WTC11 (cell line): ENCODE results near the gene RARS2.

Experiments used
- ATF1 ChIP-seq: sonication (generic); formaldehyde crosslinking; IDR thresholded peaks from 2 replicates; pipeline ENCODE4 v1.8.1; 2023; ENCODE audit warnings: mild to moderate bottlenecking, moderate library complexity, missing genetic modification reagents
- E2F1 ChIP-seq: sonication (generic); formaldehyde crosslinking; IDR thresholded peaks from 2 replicates; pipeline ENCODE4 v1.8.0; 2022; ENCODE audit warnings: mild to moderate bottlenecking, missing genetic modification reagents
- GABPB1 ChIP-seq: sonication (generic); formaldehyde crosslinking; IDR thresholded peaks from 2 replicates; pipeline ENCODE4 v1.8.1; 2023; ENCODE audit warnings: mild to moderate bottlenecking, missing genetic modification reagents
- MAX ChIP-seq: sonication (generic); formaldehyde crosslinking; IDR thresholded peaks from 2 replicates; pipeline ENCODE4 v1.8.0; 2022; ENCODE audit warnings: mild to moderate bottlenecking, missing genetic modification reagents
- MLX ChIP-seq: sonication (generic); formaldehyde crosslinking; IDR thresholded peaks from 2 replicates; pipeline ENCODE4 v1.8.1; 2023; ENCODE audit warnings: mild to moderate bottlenecking, missing genetic modification reagents, moderate library complexity
- NR2C2 ChIP-seq: sonication (generic); formaldehyde crosslinking; IDR thresholded peaks from 2 replicates; pipeline ENCODE4 v1.8.0; 2022; ENCODE audit warnings: mild to moderate bottlenecking, missing genetic modification reagents
- SP1 ChIP-seq: sonication (generic); formaldehyde crosslinking; conservative IDR thresholded peaks from 2 replicates; pipeline ENCODE4 v1.8.1; 2022; ENCODE audit warnings: missing genetic modification reagents
- USF2 ChIP-seq: sonication (generic); formaldehyde crosslinking; IDR thresholded peaks from 2 replicates; pipeline ENCODE4 v1.8.1; 2023; ENCODE audit warnings: mild to moderate bottlenecking, missing genetic modification reagents, moderate library complexity
- TF ChIP-seq, protein P1 (sequence below): sonication (generic); formaldehyde crosslinking; IDR thresholded peaks from 2 replicates; pipeline ENCODE4 v1.8.1; 2022; ENCODE audit warnings: low read depth, mild to moderate bottlenecking, moderate library complexity, missing genetic modification reagents, borderline replicate concordance
- TF ChIP-seq, protein P2 (sequence below): fragments of 200-600 bp; IDR thresholded peaks from 2 replicates; pipeline ENCODE4 v1.8.0; 2022; ENCODE audit warnings: antibody characterized with exemption
- TF ChIP-seq, protein P3 (sequence below): sonication (generic); formaldehyde crosslinking; IDR thresholded peaks from 2 replicates; pipeline ENCODE4 v1.8.1; 2023; ENCODE audit warnings: mild to moderate bottlenecking, moderate library complexity, missing genetic modification reagents

DNA sequence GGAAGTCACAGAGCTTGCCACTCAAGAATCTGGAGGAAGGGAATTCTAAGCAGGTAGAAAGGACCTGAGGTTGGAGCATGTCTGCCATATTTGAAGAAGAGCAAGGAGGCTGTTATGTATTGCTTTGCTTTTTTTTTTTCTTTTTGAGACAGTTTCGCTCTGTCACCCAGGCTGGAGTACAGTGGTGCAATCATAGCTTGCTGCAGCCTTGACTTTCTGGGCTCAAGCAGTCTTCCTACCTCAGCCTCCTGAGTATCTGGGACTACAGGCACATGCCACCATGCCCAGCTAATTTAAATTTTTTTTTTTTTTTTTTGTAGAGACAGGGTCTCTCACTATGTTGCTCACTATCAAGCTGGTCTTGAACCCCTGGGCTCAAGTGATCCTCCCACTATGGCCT, 41.0 kb upstream of the RARS2 start:
- TF ChIP-seq, protein P1, sequence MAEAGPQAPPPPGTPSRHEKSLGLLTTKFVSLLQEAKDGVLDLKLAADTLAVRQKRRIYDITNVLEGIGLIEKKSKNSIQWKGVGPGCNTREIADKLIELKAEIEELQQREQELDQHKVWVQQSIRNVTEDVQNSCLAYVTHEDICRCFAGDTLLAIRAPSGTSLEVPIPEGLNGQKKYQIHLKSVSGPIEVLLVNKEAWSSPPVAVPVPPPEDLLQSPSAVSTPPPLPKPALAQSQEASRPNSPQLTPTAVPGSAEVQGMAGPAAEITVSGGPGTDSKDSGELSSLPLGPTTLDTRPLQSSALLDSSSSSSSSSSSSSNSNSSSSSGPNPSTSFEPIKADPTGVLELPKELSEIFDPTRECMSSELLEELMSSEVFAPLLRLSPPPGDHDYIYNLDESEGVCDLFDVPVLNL (CRISPR knock-in tag): no peak
- TF ChIP-seq, protein P2, sequence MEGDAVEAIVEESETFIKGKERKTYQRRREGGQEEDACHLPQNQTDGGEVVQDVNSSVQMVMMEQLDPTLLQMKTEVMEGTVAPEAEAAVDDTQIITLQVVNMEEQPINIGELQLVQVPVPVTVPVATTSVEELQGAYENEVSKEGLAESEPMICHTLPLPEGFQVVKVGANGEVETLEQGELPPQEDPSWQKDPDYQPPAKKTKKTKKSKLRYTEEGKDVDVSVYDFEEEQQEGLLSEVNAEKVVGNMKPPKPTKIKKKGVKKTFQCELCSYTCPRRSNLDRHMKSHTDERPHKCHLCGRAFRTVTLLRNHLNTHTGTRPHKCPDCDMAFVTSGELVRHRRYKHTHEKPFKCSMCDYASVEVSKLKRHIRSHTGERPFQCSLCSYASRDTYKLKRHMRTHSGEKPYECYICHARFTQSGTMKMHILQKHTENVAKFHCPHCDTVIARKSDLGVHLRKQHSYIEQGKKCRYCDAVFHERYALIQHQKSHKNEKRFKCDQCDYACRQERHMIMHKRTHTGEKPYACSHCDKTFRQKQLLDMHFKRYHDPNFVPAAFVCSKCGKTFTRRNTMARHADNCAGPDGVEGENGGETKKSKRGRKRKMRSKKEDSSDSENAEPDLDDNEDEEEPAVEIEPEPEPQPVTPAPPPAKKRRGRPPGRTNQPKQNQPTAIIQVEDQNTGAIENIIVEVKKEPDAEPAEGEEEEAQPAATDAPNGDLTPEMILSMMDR: no peak
- TF ChIP-seq USF2 (CRISPR knock-in tag): no peak
- TF ChIP-seq MLX (CRISPR knock-in tag): no peak
- no peak for TF ChIP-seq GABPB1
- TF ChIP-seq NR2C2 (CRISPR knock-in tag): no peak
- TF ChIP-seq MAX (CRISPR knock-in tag): no peak
- TF ChIP-seq, protein P3, sequence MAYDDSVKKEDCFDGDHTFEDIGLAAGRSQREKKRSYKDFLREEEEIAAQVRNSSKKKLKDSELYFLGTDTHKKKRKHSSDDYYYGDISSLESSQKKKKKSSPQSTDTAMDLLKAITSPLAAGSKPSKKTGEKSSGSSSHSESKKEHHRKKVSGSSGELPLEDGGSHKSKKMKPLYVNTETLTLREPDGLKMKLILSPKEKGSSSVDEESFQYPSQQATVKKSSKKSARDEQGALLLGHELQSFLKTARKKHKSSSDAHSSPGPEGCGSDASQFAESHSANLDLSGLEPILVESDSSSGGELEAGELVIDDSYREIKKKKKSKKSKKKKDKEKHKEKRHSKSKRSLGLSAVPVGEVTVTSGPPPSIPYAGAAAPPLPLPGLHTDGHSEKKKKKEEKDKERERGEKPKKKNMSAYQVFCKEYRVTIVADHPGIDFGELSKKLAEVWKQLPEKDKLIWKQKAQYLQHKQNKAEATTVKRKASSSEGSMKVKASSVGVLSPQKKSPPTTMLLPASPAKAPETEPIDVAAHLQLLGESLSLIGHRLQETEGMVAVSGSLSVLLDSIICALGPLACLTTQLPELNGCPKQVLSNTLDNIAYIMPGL (CRISPR knock-in tag): no peak
- TF ChIP-seq E2F1 (CRISPR knock-in tag): no peak
- TF ChIP-seq SP1 (CRISPR knock-in tag): no peak
- no peak for TF ChIP-seq ATF1 (CRISPR knock-in tag)
